PC-3 (cell line): ENCODE measurements around the gene LAMB2. TPM values are rescaled to one million over a fixed set of nuclear protein-coding genes. Genes with fewer than 3 reads are reported as not detected.

Source experiments
- ATAC-seq: fragments of 200-7000 bp; cut with Tn5 transposase; 2 replicates; pipeline ENCODE4 v1.9.1; 2020; ENCODE audit warnings: mild to moderate bottlenecking, moderate library complexity
- BruUV-seq: library from RNA; stranded (reverse); fragments of 400-500 nt; replicated peaks from 2 replicates; lab custom pipeline; 2021; lab: Mats Ljungman, UMichigan
- CTCF ChIA-PET: fragments of 300-600 bp; sonication (Branson Sonifier 250); formaldehyde crosslinking; loops from one replicate; lab custom pipeline; 2022; ENCODE audit warnings: antibody characterized with exemption; lab: Charles Lee
- POLR2A ChIA-PET: fragments of 300-600 bp; sonication (Branson Sonifier 250); formaldehyde crosslinking; loops from one replicate; lab custom pipeline; 2022; ENCODE audit warnings: antibody characterized with exemption; ENCODE audit not compliant: unreplicated experiment; lab: Charles Lee
- DNase-seq: peaks from one replicate; pipeline ENCODE4 v3.0.0-alpha.2; 2015
- H2AFZ ChIP-seq: fragments of 300-600 bp; sonication (generic); 2 replicates; pipeline ENCODE4 v1.6.0; 2016; ENCODE audit warnings: antibody characterized with exemption, low read length
- H3F3A ChIP-seq: fragments of 300-600 bp; sonication (generic); one replicate; pipeline ENCODE4 v1.6.0; 2017; ENCODE audit warnings: antibody characterized with exemption, low read length, control low read depth, mild to moderate bottlenecking; ENCODE audit not compliant: unreplicated experiment
- H3K27ac ChIP-seq: fragments of 300-600 bp; sonication (generic); 2 replicates; pipeline ENCODE4 v1.5.1; 2016; ENCODE audit warnings: mild to moderate bottlenecking, low read length
- H3K27me3 ChIP-seq: fragments of 300-600 bp; sonication (generic); 2 replicates; pipeline ENCODE4 v1.6.1; 2016; ENCODE audit warnings: low read length, mixed read lengths
- H3K36me3 ChIP-seq: fragments of 300-600 bp; sonication (generic); 2 replicates; pipeline ENCODE4 v1.6.1; 2016; ENCODE audit warnings: low read depth, mixed run types, low read length, mixed read lengths
- H3K4me1 ChIP-seq: fragments of 300-600 bp; sonication (generic); 2 replicates; pipeline ENCODE4 v1.5.1; 2016; ENCODE audit warnings: low read length; ENCODE audit not compliant: insufficient read depth
- H3K4me2 ChIP-seq: fragments of 300-600 bp; sonication (generic); 2 replicates; pipeline ENCODE4 v1.6.0; 2016; ENCODE audit warnings: low read length
- H3K4me3 ChIP-seq: fragments of 300-600 bp; sonication (generic); 2 replicates; pipeline ENCODE4 v1.5.1; 2016; ENCODE audit warnings: mild to moderate bottlenecking, low read length, mixed read lengths
- H3K79me2 ChIP-seq: fragments of 300-600 bp; sonication (generic); 2 replicates; pipeline ENCODE4 v1.6.1; 2017; ENCODE audit warnings: low read length, mixed read lengths
- H3K9ac ChIP-seq: fragments of 300-600 bp; sonication (generic); 2 replicates; pipeline ENCODE4 v1.6.0; 2016; ENCODE audit warnings: mild to moderate bottlenecking, low read length
- H3K9me2 ChIP-seq: fragments of 300-600 bp; sonication (generic); replicated peaks from 2 replicates; pipeline ENCODE4 v1.6.1; 2016; ENCODE audit warnings: mixed run types, low read length, mixed read lengths
- H3K9me3 ChIP-seq: fragments of 300-600 bp; sonication (generic); 2 replicates; pipeline ENCODE4 v1.6.1; 2016; ENCODE audit warnings: low read length, mixed read lengths
- H4K20me1 ChIP-seq: fragments of 300-600 bp; sonication (generic); 2 replicates; pipeline ENCODE4 v1.6.1; 2016; ENCODE audit warnings: low read length, mixed read lengths
- EZH2 ChIP-seq: fragments of 300-600 bp; sonication (generic); IDR thresholded peaks from one replicate; pipeline ENCODE4 v1.6.1; 2017; ENCODE audit warnings: antibody characterized with exemption, mild to moderate bottlenecking, low read length; ENCODE audit not compliant: unreplicated experiment
- EZH2phosphoT487 ChIP-seq: fragments of 300-600 bp; sonication (generic); IDR thresholded peaks from 2 replicates; pipeline ENCODE4 v1.6.1; 2018; ENCODE audit warnings: mild to moderate bottlenecking, antibody characterized with exemption, low read length, borderline replicate concordance
- intact Hi-C: fragments of 100-400 bp; cut with micrococcal nuclease; formaldehyde crosslinking; loops from 2 replicates; pipeline ENCODE4 v1.9.0; 2023
- total RNA-seq: library from RNA; depleted of rRNA; stranded (reverse); fragments of >200 nt; gene quantifications from 2 replicates; pipeline ENCODE4 v1.2.3, GENCODE V29; 2014
- TF ChIP-seq, protein P1 (sequence below): fragments of 300-600 bp; sonication (generic); conservative IDR thresholded peaks from 2 replicates; pipeline ENCODE4 v1.5.1; 2017; ENCODE audit warnings: antibody characterized with exemption, low read depth, mild to moderate bottlenecking, low read length

LAMB2 gene
- total RNA-seq, 1 experiment from 2014 or later, result 240 TPM

DNA sequence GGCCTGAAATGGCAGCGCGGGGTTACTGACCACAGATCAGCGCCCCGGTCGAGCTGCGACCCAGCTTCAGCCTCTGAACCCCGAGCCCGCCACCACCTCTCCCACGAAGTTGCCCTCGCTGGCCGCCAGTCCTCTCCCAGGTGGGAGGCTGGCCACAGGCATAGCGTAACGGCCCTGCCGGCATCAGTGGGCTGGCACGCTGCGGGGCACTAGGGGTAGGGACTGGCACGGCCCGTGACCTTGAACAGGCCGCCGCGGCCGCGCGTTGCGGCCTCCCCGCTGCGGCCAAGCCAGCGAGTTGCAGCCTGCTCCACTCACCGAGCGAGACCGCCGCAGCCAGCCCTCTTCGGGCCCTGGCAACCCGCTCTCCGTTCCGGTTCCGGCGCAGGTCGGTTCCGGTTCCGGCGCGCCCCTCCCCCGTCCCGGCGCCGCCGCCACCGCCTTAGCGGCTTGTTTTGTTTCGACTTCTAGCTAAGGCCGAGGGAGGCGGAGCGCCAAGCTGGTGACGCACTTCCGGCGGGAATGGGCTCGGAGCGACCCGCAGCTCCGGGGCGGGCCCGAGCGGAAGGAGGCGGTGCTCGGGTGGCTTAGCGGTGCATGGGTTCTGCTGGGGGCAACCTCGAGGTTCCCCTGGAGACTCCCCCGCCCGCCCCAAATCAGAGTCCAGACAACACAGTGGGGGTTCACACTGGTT, 12.3 kb downstream of the LAMB2 start, which contains the start of gene USP19:
Gene USP19, minus strand, starts transcription at position 386 of the 694 bp plus-strand sequence. CDS start 1,678 bp downstream, outside the sequence.
- peak within 1 kb of the TSS; percentile 85 for H3K4me3 ChIP-seq
- ChIA-PET POLR2A (interaction anchor here (0.6 to 1.2 kb wide), 7 partner anchors 12 to 1211 kb away, joined by 3 to 9 read pairs (median 4); partner anchors contain the start of gene QRICH1), CTCF (no interaction called here)
- H3K9me3 ChIP-seq, result no peaks in the 10 kb centered on the region
- peak; percentile 89 for ATAC-seq
- H3K4me2 ChIP-seq, result peak within 1 kb of the TSS; percentile 96
- H3K27ac ChIP-seq, result peak within 1 kb of the TSS; percentile 83
- peaks cover 15% of the 10 kb centered on the region for H3K4me1 ChIP-seq
- TF ChIP-seq EZH2, result no peak
- TF ChIP-seq EZH2phosphoT487, result no peak
- TF ChIP-seq, protein P1, sequence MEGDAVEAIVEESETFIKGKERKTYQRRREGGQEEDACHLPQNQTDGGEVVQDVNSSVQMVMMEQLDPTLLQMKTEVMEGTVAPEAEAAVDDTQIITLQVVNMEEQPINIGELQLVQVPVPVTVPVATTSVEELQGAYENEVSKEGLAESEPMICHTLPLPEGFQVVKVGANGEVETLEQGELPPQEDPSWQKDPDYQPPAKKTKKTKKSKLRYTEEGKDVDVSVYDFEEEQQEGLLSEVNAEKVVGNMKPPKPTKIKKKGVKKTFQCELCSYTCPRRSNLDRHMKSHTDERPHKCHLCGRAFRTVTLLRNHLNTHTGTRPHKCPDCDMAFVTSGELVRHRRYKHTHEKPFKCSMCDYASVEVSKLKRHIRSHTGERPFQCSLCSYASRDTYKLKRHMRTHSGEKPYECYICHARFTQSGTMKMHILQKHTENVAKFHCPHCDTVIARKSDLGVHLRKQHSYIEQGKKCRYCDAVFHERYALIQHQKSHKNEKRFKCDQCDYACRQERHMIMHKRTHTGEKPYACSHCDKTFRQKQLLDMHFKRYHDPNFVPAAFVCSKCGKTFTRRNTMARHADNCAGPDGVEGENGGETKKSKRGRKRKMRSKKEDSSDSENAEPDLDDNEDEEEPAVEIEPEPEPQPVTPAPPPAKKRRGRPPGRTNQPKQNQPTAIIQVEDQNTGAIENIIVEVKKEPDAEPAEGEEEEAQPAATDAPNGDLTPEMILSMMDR, result no peak
- no peaks in the 10 kb centered on the region for H4K20me1 ChIP-seq
- H3F3A ChIP-seq, result peaks cover 7% of the 10 kb centered on the region
- H3K27me3 ChIP-seq, result no peaks in the 10 kb centered on the region
- peak within 1 kb of the TSS; percentile 55 for H2AFZ ChIP-seq
- H3K79me2 ChIP-seq, result peaks cover 20% of the 10 kb centered on the region
- H3K9ac ChIP-seq, result peak within 1 kb of the TSS; percentile 96
- no peaks in the 10 kb centered on the region for H3K9me2 ChIP-seq
- DNase-seq, result peak; percentile 94
- peaks cover 35% of the 10 kb centered on the region for H3K36me3 ChIP-seq
- BruUV-seq, result no TSS peak
- intact Hi-C loops, result no loop called here

GRCh38 chr3:49120096-49120437, 12.8 kb downstream of the LAMB2 start:
- Histone ChIP-seq H3F3A (peaks cover 7% of the 10 kb centered on the region), H3K79me2 (peaks cover 20% of the 10 kb centered on the region), H3K36me3 (peaks cover 40% of the 10 kb centered on the region), H3K27me3 (no peaks in the 10 kb centered on the region), H4K20me1 (no peaks in the 10 kb centered on the region), H3K4me3 (peak overlapping the region; percentile 85), H3K4me1 (peaks cover 15% of the 10 kb centered on the region), H3K9me3 (no peaks in the 10 kb centered on the region), H3K9ac (peak overlapping the region; percentile 96), H2AFZ (peak overlapping the region; percentile 55), H3K4me2 (peak overlapping the region; percentile 96), H3K27ac (peak overlapping the region; percentile 83), H3K9me2 (no peaks in the 10 kb centered on the region)
- no peak for TF ChIP-seq EZH2
- TF ChIP-seq, protein P1, result no peak
- no peak for TF ChIP-seq EZH2phosphoT487
- POLR2A ChIA-PET, result interaction anchor here (1.2 kb wide), 1 partner anchor 26 kb away, joined by 6 read pairs; the partner anchor contains the start of gene QRICH1
- ATAC-seq, result peak; percentile 3; the same call in 1 of the 2 replicates
- intact Hi-C loops, result no loop called here
- TSS peak; percentile 29 for BruUV-seq
- CTCF ChIA-PET, result no interaction called here
- no peak for DNase-seq

DNA sequence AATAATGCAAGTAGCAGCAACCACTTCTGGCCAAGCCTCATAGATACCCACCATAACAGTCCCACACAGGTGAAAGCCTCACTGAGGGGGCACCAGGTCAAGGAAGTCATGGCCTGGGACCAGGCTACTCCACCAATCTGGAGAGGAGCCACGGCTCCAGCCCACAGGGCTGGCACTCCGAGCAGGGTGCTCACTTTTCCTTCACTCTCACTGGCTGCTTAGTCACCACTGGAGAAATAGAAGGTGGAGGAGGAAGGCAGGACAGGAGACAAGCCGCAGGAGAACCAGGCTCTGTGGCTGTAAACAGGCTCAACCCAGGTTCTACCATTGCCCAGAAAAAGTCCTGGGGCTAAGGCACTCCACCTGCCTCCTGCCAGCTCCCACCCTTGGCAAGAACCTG, 13.4 kb downstream of the LAMB2 start:
- Histone ChIP-seq H3K9me3 (no peaks in the 10 kb centered on the region), H3K79me2 (peaks cover 20% of the 10 kb centered on the region), H3K9ac (peak overlapping the region; percentile 96), H3K4me3 (peak overlapping the region; percentile 85), H3K4me2 (peak overlapping the region; percentile 96), H3K27ac (no peak overlapping the region; the same call in 1 of the 2 replicates), H4K20me1 (no peaks in the 10 kb centered on the region), H2AFZ (no peak overlapping the region), H3K27me3 (no peaks in the 10 kb centered on the region), H3F3A (peaks cover 7% of the 10 kb centered on the region), H3K36me3 (peaks cover 42% of the 10 kb centered on the region), H3K4me1 (peaks cover 15% of the 10 kb centered on the region), H3K9me2 (no peaks in the 10 kb centered on the region)
- DNase-seq (peak; percentile 30), ATAC-seq (peak; percentile 33)
- intact Hi-C loops, result no loop called here
- POLR2A ChIA-PET, result no interaction called here
- CTCF ChIA-PET, result no interaction called here
- no TSS peak for BruUV-seq
- TF ChIP-seq, protein P1, result no peak
- no peak for TF ChIP-seq EZH2
- TF ChIP-seq EZH2phosphoT487, result no peak
